HL-60 (cell line): ENCODE data around the gene PLD6.

Source experiments
- CTCF ChIP-seq: IDR thresholded peaks from one replicate; pipeline ENCODE4 v1.5.1; 2011; ENCODE audit warnings: low read length, control low read depth, inconsistent platforms; ENCODE audit not compliant: insufficient read depth
- GABPA ChIP-seq: IDR thresholded peaks from 2 replicates; pipeline ENCODE4 v1.6.1; 2012; ENCODE audit warnings: low read depth
- POLR2AphosphoS5 ChIP-seq: IDR thresholded peaks from 2 replicates; pipeline ENCODE4 v1.6.1; 2012; ENCODE audit warnings: low read depth
- REST ChIP-seq: IDR thresholded peaks from 2 replicates; pipeline ENCODE4 v1.6.1; 2012; ENCODE audit warnings: low read depth; ENCODE audit not compliant: insufficient replicate concordance
- SPI1 ChIP-seq: IDR thresholded peaks from 2 replicates; pipeline ENCODE4 v1.6.1; 2012; ENCODE audit warnings: low read depth, mild to moderate bottlenecking, borderline replicate concordance

GRCh38 chr17:17253406-17253805 lies 47.3 kb upstream of the PLD6 start:
- no peak for TF ChIP-seq CTCF
- TF ChIP-seq POLR2AphosphoS5: no peak
- no peak for TF ChIP-seq GABPA
- TF ChIP-seq REST: no peak
- TF ChIP-seq SPI1: no peak
